Measurements from ENCODE around the gene ABCA7. TPM values are rescaled to one million over a fixed set of nuclear protein-coding genes. Genes with fewer than 3 reads are reported as not detected.

Gene ABCA7
- total and polyA plus RNA-seq, 2 of the 13 experiments (the other 11 are each of a cell fraction or from before 2014, with no cell fraction given): 4.4 to 32.4 TPM

DNA sequence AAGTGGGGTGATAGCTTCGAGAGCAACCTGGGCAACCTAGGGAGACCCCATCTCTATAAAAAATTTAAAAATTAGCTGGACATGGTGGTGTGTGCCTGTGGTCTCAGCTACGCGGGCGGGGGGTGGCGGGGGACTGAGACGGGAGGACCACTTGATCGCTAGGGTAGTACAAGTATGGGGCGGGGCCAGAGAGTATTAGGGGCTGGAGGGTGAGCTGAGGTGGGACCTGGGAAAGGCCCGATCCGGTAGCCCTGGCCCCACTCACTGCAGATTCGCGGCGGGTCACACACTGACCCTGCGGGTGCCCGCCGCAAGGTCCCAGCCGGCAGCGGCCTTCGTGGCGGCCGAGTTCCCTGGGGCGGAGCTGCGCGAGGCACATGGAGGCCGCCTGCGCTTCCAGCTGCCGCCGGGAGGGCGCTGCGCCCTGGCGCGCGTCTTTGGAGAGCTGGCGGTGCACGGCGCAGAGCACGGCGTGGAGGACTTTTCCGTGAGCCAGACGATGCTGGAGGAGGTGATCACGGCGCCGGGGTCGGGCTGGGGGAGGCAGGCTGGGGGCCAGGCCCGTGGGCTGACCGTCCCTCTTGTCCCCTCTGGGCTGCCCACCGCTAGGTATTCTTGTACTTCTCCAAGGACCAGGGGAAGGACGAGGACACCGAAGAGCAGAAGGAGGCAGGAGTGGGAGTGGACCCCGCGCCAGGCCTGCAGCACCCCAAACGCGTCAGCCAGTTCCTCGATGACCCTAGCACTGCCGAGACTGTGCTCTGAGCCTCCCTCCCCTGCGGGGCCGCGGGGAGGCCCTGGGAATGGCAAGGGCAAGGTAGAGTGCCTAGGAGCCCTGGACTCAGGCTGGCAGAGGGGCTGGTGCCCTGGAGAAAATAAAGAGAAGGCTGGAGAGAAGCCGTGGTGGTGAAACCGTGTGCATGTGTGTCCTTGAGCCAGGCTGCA lies 25.0 kb downstream of the ABCA7 start (continued):
- TF ChIP-seq, protein P1, sequence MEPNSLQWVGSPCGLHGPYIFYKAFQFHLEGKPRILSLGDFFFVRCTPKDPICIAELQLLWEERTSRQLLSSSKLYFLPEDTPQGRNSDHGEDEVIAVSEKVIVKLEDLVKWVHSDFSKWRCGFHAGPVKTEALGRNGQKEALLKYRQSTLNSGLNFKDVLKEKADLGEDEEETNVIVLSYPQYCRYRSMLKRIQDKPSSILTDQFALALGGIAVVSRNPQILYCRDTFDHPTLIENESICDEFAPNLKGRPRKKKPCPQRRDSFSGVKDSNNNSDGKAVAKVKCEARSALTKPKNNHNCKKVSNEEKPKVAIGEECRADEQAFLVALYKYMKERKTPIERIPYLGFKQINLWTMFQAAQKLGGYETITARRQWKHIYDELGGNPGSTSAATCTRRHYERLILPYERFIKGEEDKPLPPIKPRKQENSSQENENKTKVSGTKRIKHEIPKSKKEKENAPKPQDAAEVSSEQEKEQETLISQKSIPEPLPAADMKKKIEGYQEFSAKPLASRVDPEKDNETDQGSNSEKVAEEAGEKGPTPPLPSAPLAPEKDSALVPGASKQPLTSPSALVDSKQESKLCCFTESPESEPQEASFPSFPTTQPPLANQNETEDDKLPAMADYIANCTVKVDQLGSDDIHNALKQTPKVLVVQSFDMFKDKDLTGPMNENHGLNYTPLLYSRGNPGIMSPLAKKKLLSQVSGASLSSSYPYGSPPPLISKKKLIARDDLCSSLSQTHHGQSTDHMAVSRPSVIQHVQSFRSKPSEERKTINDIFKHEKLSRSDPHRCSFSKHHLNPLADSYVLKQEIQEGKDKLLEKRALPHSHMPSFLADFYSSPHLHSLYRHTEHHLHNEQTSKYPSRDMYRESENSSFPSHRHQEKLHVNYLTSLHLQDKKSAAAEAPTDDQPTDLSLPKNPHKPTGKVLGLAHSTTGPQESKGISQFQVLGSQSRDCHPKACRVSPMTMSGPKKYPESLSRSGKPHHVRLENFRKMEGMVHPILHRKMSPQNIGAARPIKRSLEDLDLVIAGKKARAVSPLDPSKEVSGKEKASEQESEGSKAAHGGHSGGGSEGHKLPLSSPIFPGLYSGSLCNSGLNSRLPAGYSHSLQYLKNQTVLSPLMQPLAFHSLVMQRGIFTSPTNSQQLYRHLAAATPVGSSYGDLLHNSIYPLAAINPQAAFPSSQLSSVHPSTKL (CRISPR knock-in tag; IDR thresholded peaks at IDR 0.05): peak; percentile 37; the same call in 1 of the 2 replicates
- TF ChIP-seq CBFB (CRISPR knock-in tag; IDR thresholded peaks at IDR 0.05): peak; percentile 68; the same call in 1 of the 2 replicates
- no peak for TF ChIP-seq NFE2L2 (IDR thresholded peaks at IDR 0.05; ENCODE audit: low read length)
- TF ChIP-seq, protein P2, sequence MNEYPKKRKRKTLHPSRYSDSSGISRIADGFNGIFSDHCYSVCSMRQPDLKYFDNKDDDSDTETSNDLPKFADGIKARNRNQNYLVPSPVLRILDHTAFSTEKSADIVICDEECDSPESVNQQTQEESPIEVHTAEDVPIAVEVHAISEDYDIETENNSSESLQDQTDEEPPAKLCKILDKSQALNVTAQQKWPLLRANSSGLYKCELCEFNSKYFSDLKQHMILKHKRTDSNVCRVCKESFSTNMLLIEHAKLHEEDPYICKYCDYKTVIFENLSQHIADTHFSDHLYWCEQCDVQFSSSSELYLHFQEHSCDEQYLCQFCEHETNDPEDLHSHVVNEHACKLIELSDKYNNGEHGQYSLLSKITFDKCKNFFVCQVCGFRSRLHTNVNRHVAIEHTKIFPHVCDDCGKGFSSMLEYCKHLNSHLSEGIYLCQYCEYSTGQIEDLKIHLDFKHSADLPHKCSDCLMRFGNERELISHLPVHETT (CRISPR knock-in tag; conservative IDR thresholded peaks at IDR 0.05): no peak
- peak; percentile 84; the same call in 1 of the 2 replicates for TF ChIP-seq ZNF816 (CRISPR knock-in tag; IDR thresholded peaks at IDR 0.05; ENCODE audit: borderline replicate concordance)
- 0 out of 2 replicates have a peak, but pooled peaks have one; percentile 20 for TF ChIP-seq ZSCAN21 (CRISPR knock-in tag; IDR thresholded peaks at IDR 0.05; ENCODE audit: borderline replicate concordance)
- TF ChIP-seq, protein P3, sequence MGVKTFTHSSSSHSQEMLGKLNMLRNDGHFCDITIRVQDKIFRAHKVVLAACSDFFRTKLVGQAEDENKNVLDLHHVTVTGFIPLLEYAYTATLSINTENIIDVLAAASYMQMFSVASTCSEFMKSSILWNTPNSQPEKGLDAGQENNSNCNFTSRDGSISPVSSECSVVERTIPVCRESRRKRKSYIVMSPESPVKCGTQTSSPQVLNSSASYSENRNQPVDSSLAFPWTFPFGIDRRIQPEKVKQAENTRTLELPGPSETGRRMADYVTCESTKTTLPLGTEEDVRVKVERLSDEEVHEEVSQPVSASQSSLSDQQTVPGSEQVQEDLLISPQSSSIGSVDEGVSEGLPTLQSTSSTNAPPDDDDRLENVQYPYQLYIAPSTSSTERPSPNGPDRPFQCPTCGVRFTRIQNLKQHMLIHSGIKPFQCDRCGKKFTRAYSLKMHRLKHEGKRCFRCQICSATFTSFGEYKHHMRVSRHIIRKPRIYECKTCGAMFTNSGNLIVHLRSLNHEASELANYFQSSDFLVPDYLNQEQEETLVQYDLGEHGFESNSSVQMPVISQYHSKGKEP (CRISPR knock-in tag; IDR thresholded peaks at IDR 0.05): no peak
- TF ChIP-seq ZNF484 (CRISPR knock-in tag; IDR thresholded peaks at IDR 0.05; ENCODE audit: borderline replicate concordance, low read depth): 0 out of 2 replicates have a peak, but pooled peaks have one; percentile 7
- TF ChIP-seq ZNF232 (CRISPR knock-in tag; IDR thresholded peaks at IDR 0.05; ENCODE audit: borderline replicate concordance): peak; percentile 81
- no peak for TF ChIP-seq SRSF9 (IDR thresholded peaks at IDR 0.05; ENCODE audit: borderline replicate concordance, insufficient read depth, low read depth, low read length, poor library complexity, severe bottlenecking)
- peak; percentile 63 for TF ChIP-seq ZNF883 (CRISPR knock-in tag; IDR thresholded peaks at IDR 0.05; ENCODE audit: not compliant biosample characterization)
- TF ChIP-seq TCF12 (IDR thresholded peaks at IDR 0.05): no peak
- no peak for TF ChIP-seq TCF12 (CRISPR knock-in tag; IDR thresholded peaks at IDR 0.05)
- no peak for TF ChIP-seq DPF2 (CRISPR knock-in tag; IDR thresholded peaks at IDR 0.05; ENCODE audit: borderline replicate concordance, low read depth)
- no peak for TF ChIP-seq ZNF10 (CRISPR knock-in tag; IDR thresholded peaks at IDR 0.05; ENCODE audit: borderline replicate concordance, low read depth)
- TF ChIP-seq ZNF564 (CRISPR knock-in tag; IDR thresholded peaks at IDR 0.05): peak; percentile 91

All from HepG2 (cell line).